ENCODE results near the gene KIF11. TPM values are rescaled to one million over a fixed set of nuclear protein-coding genes. Genes with fewer than 3 reads are reported as not detected.

The KIF11 gene
- polyA plus RNA-seq, 1 donor, result 11.8 TPM

- no peak for DNase-seq (ENCODE audit: low read depth)
These were observed 109.5 kb downstream of the KIF11 start for GRCh38 chr10:92702301-92702916.

Other genes with a start within 250 kb of the KIF11 start
- gene IDE, start 19.0 kb upstream of the KIF11 start, polyA plus RNA-seq (ENCODE audit: insufficient read length), result 15.3 TPM
- gene HHEX, start 96.8 kb downstream of the KIF11 start, polyA plus RNA-seq (ENCODE audit: insufficient read length), result 7.3 TPM